Tibial artery (tissue), 4 donors: ENCODE results near the gene RAD51B.
A peak's percentile ranks its signal among the peaks of the same experiment; 100 is the strongest.

Experiments used
- DNase-seq, 2 donors: peaks; one replicate each; pipeline ENCODE4 v3.0.0-alpha.2; 2019
- H3K27ac ChIP-seq, 2 donors: fragments of 200-600 bp; sonication (generic) in 1 of 2; 1 replicate in 1 of 2; 2 replicates in 1 of 2; pipeline ENCODE4 v1.5.1; 2018 to 2019; ENCODE audit warnings: mild to moderate bottlenecking in 1 of 2
- H3K27me3 ChIP-seq, 2 donors: fragments of 200-600 bp; sonication (generic) in 1 of 2; one replicate each; pipeline versions ENCODE4 v1.5.1 to v1.6.0; 2016 to 2019
- H3K36me3 ChIP-seq, 3 donors: fragments of 200-600 bp; sonication (generic) in 2 of 3; one replicate each; pipeline ENCODE4 v1.5.1; 2016 to 2019; ENCODE audit warnings: mild to moderate bottlenecking in 2 of 3
- H3K4me1 ChIP-seq, 4 donors: fragments of 200-600 bp; sonication (generic) in 2 of 4; 1 replicate in 3 of 4; 2 replicates in 1 of 4; pipeline ENCODE4 v1.5.1; 2016 to 2019
- H3K4me3 ChIP-seq, 2 donors: fragments of 200-600 bp; sonication (generic) in 1 of 2; 1 replicate in 1 of 2; 2 replicates in 1 of 2; pipeline ENCODE4 v1.5.1; 2018 to 2019; ENCODE audit warnings: mild to moderate bottlenecking in 2 of 2
- H3K9me3 ChIP-seq, 3 donors: fragments of 200-600 bp; sonication (generic) in 1 of 3; one replicate each; pipeline ENCODE4 v1.5.1; 2016 to 2019
- CTCF ChIP-seq, 2 experiments: fragments of 200-600 bp in 1 of 2; fragments of 450-650 bp in 1 of 2; IDR thresholded peaks; one replicate each; pipeline ENCODE4 v1.5.1; 2017 to 2019; ENCODE audit warnings: antibody characterized with exemption in 2 of 2, mild to moderate bottlenecking in 1 of 2, moderate library complexity in 1 of 2
- intact Hi-C: fragments of 100-400 bp; cut with DNase I; formaldehyde crosslinking; loops from one replicate; pipeline ENCODE4 v1.15.0; 2023; ENCODE audit warnings: low total_unique reads

The RAD51B gene

GRCh38 chr14:67933266-67933665 is 113.7 kb downstream of the RAD51B start:
- Histone ChIP-seq H3K36me3 (no peaks in the 10 kb centered on the region), H3K9me3 (peaks cover 0 to 14% (median 5%) of the 10 kb centered on the region in 3 donors), H3K27ac (no peak overlapping the region), H3K27me3 (no peaks in the 10 kb centered on the region), H3K4me3 (no peak overlapping the region), H3K4me1 (no peaks in the 10 kb centered on the region)
- intact Hi-C loops: loop anchor here (5.0 kb wide), 1 partner anchor 889 kb away; no protein-coding TSS in a partner anchor
- TF ChIP-seq CTCF (IDR thresholded peaks at IDR 0.05): no peak
- DNase-seq: no peak

- H3K9me3 ChIP-seq: peaks cover 0 to 14% (median 5%) of the 10 kb centered on the region in 3 donors
- peak; percentile 68 to 94 for TF ChIP-seq CTCF (IDR thresholded peaks at IDR 0.05)
- peak overlapping the region; percentile 10 to 14 for H3K27ac ChIP-seq
- no peaks in the 10 kb centered on the region for H3K36me3 ChIP-seq
- H3K27me3 ChIP-seq: no peaks in the 10 kb centered on the region
- DNase-seq: no peak
- no peak overlapping the region for H3K4me3 ChIP-seq
- intact Hi-C loops: loop anchor here (5.0 kb wide), 1 partner anchor 888 kb away; no protein-coding TSS in a partner anchor
- H3K4me1 ChIP-seq: no peaks in the 10 kb centered on the region
These were observed 114.5 kb downstream of the RAD51B start for GRCh38 chr14:67934087-67934486.

GRCh38 chr14:67934862-67935261 is 115.3 kb downstream of the RAD51B start:
- Histone ChIP-seq H3K27ac (peak overlapping the region; percentile 10 to 14), H3K27me3 (no peaks in the 10 kb centered on the region), H3K4me3 (no peak overlapping the region), H3K9me3 (peaks cover 0 to 9% (median 4%) of the 10 kb centered on the region in 3 donors), H3K36me3 (no peaks in the 10 kb centered on the region), H3K4me1 (no peaks in the 10 kb centered on the region)
- TF ChIP-seq CTCF (IDR thresholded peaks at IDR 0.05): no peak
- intact Hi-C loops: loop anchor here (5.0 kb wide), 1 partner anchor 887 kb away; no protein-coding TSS in a partner anchor
- no peak for DNase-seq

GRCh38 chr14:67935371-67935770 is 115.8 kb downstream of the RAD51B start:
- Histone ChIP-seq H3K9me3 (peaks cover 0 to 8% (median 0%) of the 10 kb centered on the region in 3 donors), H3K4me1 (peaks cover 0 to 4% (median 4%) of the 10 kb centered on the region in 4 donors), H3K36me3 (no peaks in the 10 kb centered on the region), H3K27me3 (no peaks in the 10 kb centered on the region), H3K4me3 (no peak overlapping the region), H3K27ac (no peak overlapping the region)
- no peak for TF ChIP-seq CTCF (IDR thresholded peaks at IDR 0.05)
- intact Hi-C loops: no loop called here
- DNase-seq: no peak

GRCh38 chr14:67938071-67938470 is 118.5 kb downstream of the RAD51B start:
- DNase-seq: no peak
- H3K27ac ChIP-seq: no peak overlapping the region
- no peak for TF ChIP-seq CTCF (IDR thresholded peaks at IDR 0.05)
- no peaks in the 10 kb centered on the region for H3K36me3 ChIP-seq
- H3K4me1 ChIP-seq: peaks cover 8 to 30% (median 21%) of the 10 kb centered on the region in 4 donors
- no peaks in the 10 kb centered on the region for H3K27me3 ChIP-seq
- intact Hi-C loops: no loop called here
- H3K9me3 ChIP-seq: no peaks in the 10 kb centered on the region
- H3K4me3 ChIP-seq: no peak overlapping the region
